HG03432 (cell line): ENCODE measurements around the gene PTCD1.

Experiments used
- ATAC-seq: cut with Tn5 transposase; IDR thresholded peaks from one replicate; pipeline ENCODE4 v1.9.1; 2021; ENCODE audit warnings: mild to moderate bottlenecking, moderate library complexity; ENCODE audit not compliant: unreplicated experiment

The PTCD1 gene

GRCh38 chr7:99373091-99374066 lies 65.2 kb downstream of the PTCD1 start:
- no peak for ATAC-seq

- ATAC-seq = no peak
Measured at GRCh38 chr7:99372275-99373090, 66.1 kb downstream of the PTCD1 start.

- ATAC-seq = no peak
Measured at GRCh38 chr7:99371376-99371920, 67.2 kb downstream of the PTCD1 start.

- no peak for ATAC-seq
Measured at GRCh38 chr7:99369767-99370391, 68.7 kb downstream of the PTCD1 start.

GRCh38 chr7:99368750-99369389 lies 69.7 kb downstream of the PTCD1 start:
- ATAC-seq = no peak
